GM18502 (cell line): Measurements from ENCODE around the gene S100A3.
"Not testable (repeated sequence)": the region's sequence is repeated elsewhere in the genome, so short reads cannot be mapped to it uniquely, and the experiment has no call there.

Experiments
- ATAC-seq: cut with Tn5 transposase; IDR thresholded peaks from one replicate; pipeline ENCODE4 v1.9.1; 2021; ENCODE audit warnings: mild to moderate bottlenecking; ENCODE audit not compliant: unreplicated experiment, poor library complexity

S100A3 gene

GRCh38 chr1:153548722-153549688 is at the start of gene S100A3:
S100A3 (minus strand) TSS chr1:153549258; CDS start chr1:153548485, 773 bp downstream.
- ATAC-seq, result no peak

- peak; percentile 97 for ATAC-seq
Observed at GRCh38 chr1:153598309-153599172, 49.5 kb upstream of the S100A3 start.

GRCh38 chr1:153597206-153597605 is 48.1 kb upstream of the S100A3 start:
- ATAC-seq, result no peak

GRCh38 chr1:153592748-153593147 is 43.7 kb upstream of the S100A3 start:
- no peak for ATAC-seq

- ATAC-seq, result no peak
Observed at GRCh38 chr1:153588482-153588881, 39.4 kb upstream of the S100A3 start.

- ATAC-seq, result not testable (repeated sequence)
Observed at GRCh38 chr1:153588033-153588432, 39.0 kb upstream of the S100A3 start.

GRCh38 chr1:153587314-153587713 is 38.3 kb upstream of the S100A3 start:
- ATAC-seq, result no peak

GRCh38 chr1:153586347-153586746 is 37.3 kb upstream of the S100A3 start:
- no peak for ATAC-seq

GRCh38 chr1:153585006-153585405 is 35.9 kb upstream of the S100A3 start:
- ATAC-seq, result no peak

- no peak for ATAC-seq
Observed at GRCh38 chr1:153583976-153584375, 34.9 kb upstream of the S100A3 start.

GRCh38 chr1:153583514-153583913 is 34.5 kb upstream of the S100A3 start:
- not testable (repeated sequence) for ATAC-seq

- not testable (repeated sequence) for ATAC-seq
Observed at GRCh38 chr1:153582836-153583235, 33.8 kb upstream of the S100A3 start.

GRCh38 chr1:153578936-153579335 is 29.9 kb upstream of the S100A3 start:
- no peak for ATAC-seq

GRCh38 chr1:153578490-153578889 is 29.4 kb upstream of the S100A3 start:
- ATAC-seq, result no peak

GRCh38 chr1:153577624-153578051 is 28.6 kb upstream of the S100A3 start:
- no peak for ATAC-seq

- no peak for ATAC-seq
Observed at GRCh38 chr1:153577138-153577537, 28.1 kb upstream of the S100A3 start.

GRCh38 chr1:153575497-153575896 is 26.4 kb upstream of the S100A3 start:
- not testable (repeated sequence) for ATAC-seq

- ATAC-seq, result not testable (repeated sequence)
Observed at GRCh38 chr1:153575081-153575491, 26.0 kb upstream of the S100A3 start.

GRCh38 chr1:153573351-153573750 is 24.3 kb upstream of the S100A3 start:
- ATAC-seq, result no peak

- peak; percentile 54 for ATAC-seq
Observed at GRCh38 chr1:153572569-153573015, 23.5 kb upstream of the S100A3 start.

GRCh38 chr1:153571706-153572105 is 22.6 kb upstream of the S100A3 start:
- no peak for ATAC-seq
